GM12891 (cell line): ENCODE results near the gene PDLIM1.
A peak's percentile ranks its signal among the peaks of the same experiment; 100 is the strongest.
"Not testable (repeated sequence)": the region's sequence is repeated elsewhere in the genome, so short reads cannot be mapped to it uniquely, and the experiment has no call there.

Experiments used
- DNase-seq: peaks from one replicate; pipeline ENCODE4 v3.0.0; 2011; ENCODE audit warnings: low spot score; ENCODE audit not compliant: insufficient read length
- FAIRE-seq: peaks from 2 replicates; lab custom pipeline; 2011; peaks lifted over from hg19 to GRCh38; lab: Jason Lieb, UNC
- PAX5 ChIP-seq: IDR thresholded peaks from 2 replicates; pipeline ENCODE4 v1.6.1; 2011; ENCODE audit warnings: low read length, moderate library complexity, mild to moderate bottlenecking; ENCODE audit not compliant: insufficient read depth, severe bottlenecking
- POLR2A ChIP-seq: IDR thresholded peaks from 2 replicates; pipeline ENCODE4 v1.6.1; 2011; ENCODE audit warnings: low read depth, low read length, control low read depth
- POLR2AphosphoS5 ChIP-seq: IDR thresholded peaks from 2 replicates; pipeline ENCODE4 v1.6.1; 2011; ENCODE audit warnings: low read depth, low read length, control low read depth
- POU2F2 ChIP-seq: IDR thresholded peaks from 2 replicates; pipeline ENCODE4 v1.6.1; 2011; ENCODE audit warnings: low read depth, mild to moderate bottlenecking, control low read depth, low read length, moderate library complexity
- SPI1 ChIP-seq: IDR thresholded peaks from 2 replicates; pipeline ENCODE4 v1.6.1; 2011; ENCODE audit warnings: low read depth, low read length, control low read depth
- TAF1 ChIP-seq: IDR thresholded peaks from 2 replicates; pipeline ENCODE4 v1.6.1; 2011; ENCODE audit warnings: low read depth, low read length, control low read depth

PDLIM1 gene

GRCh38 chr10:95220539-95220938, 70.3 kb downstream of the PDLIM1 start:
- DNase-seq (no peak), FAIRE-seq (no peak)
- TF ChIP-seq POU2F2, result no peak
- no peak for TF ChIP-seq SPI1
- TF ChIP-seq TAF1, result no peak
- TF ChIP-seq POLR2AphosphoS5, result no peak
- TF ChIP-seq PAX5, result no peak
- no peak for TF ChIP-seq POLR2A

DNA sequence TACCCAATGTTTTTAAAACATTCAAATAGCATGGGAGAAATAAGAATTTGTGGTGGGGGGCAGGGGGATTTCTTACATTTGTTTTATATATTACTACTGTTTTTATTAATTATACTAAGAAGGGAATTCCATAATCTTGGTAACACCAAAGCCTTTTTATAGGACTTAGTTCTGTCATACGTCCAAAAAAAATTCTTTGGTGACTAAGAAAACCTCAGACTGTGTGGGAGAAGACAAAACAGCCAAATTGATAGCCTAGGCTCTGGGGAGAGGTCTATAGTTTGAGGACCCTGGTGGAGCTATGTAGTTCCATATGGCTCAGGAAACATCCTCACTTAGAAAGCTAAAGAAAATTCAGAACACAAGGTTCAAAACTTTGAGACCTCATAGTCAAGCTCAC, 73.3 kb downstream of the PDLIM1 start:
- TF ChIP-seq TAF1 (no peak), POU2F2 (no peak), POLR2A (no peak), POLR2AphosphoS5 (no peak), SPI1 (no peak), PAX5 (no peak)
- FAIRE-seq, result no peak
- no peak for DNase-seq

GRCh38 chr10:95214793-95215192, 76.0 kb downstream of the PDLIM1 start:
- FAIRE-seq (peak; percentile 91), DNase-seq (no peak)
- TF ChIP-seq POU2F2, result no peak
- 0 out of 2 replicates have a peak, but pooled peaks have one; percentile 27 for TF ChIP-seq POLR2A
- peak; percentile 36; the same call in 1 of the 2 replicates for TF ChIP-seq SPI1

- TF ChIP-seq TAF1 (no peak), POU2F2 (no peak), SPI1 (no peak), POLR2A (no peak), PAX5 (no peak), POLR2AphosphoS5 (no peak)
- DNase-seq (no peak), FAIRE-seq (no peak)
Observed at GRCh38 chr10:95214369-95214768, 76.4 kb downstream of the PDLIM1 start.

GRCh38 chr10:95211606-95212279, 79.1 kb downstream of the PDLIM1 start:
- TF ChIP-seq TAF1 (no peak), POU2F2 (no peak), POLR2AphosphoS5 (no peak), PAX5 (no peak), SPI1 (no peak), POLR2A (no peak)
- no peak for DNase-seq
- FAIRE-seq, result no peak

DNA sequence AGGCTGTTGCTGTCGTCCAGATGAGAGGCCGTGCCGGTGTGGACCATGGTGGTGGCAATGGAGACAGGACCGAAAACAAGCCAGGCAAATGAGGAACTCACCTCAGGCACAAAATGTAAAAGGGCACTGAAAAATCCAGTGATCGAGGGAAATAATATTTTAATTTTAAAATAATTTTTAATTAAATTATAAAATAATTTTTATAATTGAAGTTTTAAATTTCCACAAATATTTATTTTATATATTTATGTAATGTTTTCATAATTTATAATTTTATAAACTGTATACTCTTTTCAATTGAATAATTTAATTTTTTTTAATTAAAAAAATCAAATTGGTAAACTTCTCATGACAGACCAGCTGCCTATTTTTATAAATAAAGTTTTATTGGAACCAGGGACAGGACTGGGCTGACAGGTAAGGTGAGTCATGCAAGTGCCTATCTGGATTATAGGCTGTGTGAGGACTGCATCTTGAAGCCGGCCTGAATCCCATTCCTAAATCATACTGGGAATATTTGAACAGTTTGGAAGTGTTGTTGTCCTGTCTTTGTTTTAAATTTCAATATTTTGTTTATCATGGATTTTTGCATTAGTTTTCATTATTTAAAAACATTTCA, 81.2 kb downstream of the PDLIM1 start:
- no peak for TF ChIP-seq POU2F2
- TF ChIP-seq TAF1, result no peak
- FAIRE-seq, result no peak
- no peak for DNase-seq

DNA sequence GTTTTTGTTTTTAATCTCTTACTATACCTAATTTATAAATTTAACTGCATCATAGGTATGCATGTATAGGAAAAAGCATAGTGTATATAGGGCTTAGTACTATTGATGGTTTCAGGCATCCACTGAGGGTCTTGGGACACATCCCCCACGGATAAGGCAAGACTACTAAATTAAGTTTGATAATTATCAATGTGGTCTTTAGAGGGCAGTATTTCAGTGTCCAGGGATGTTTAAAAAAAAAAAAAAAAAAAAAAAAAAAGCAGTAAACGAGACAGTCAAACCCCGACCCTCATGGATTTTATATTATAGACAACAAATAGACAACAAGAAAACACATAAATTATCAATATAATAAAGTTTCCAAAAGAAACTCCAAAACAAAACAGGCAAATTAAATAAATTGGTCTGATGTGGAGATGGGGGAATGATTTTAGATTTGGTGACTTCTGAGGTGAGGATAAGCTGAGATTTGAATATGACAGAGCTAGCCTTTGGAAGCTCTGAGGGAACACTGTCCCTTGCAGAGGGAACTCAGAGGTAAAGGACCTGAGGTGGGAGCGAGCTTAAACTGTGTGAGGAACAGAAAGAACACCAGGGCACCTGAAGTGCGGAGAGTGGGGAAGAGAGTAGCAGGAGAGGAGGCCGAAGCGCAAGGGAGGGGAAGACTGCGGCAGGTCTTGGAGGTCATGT, 82.0 kb downstream of the PDLIM1 start:
- TF ChIP-seq PAX5 (no peak), SPI1 (no peak), POU2F2 (no peak)
- no peak for FAIRE-seq
- no peak for DNase-seq

DNA sequence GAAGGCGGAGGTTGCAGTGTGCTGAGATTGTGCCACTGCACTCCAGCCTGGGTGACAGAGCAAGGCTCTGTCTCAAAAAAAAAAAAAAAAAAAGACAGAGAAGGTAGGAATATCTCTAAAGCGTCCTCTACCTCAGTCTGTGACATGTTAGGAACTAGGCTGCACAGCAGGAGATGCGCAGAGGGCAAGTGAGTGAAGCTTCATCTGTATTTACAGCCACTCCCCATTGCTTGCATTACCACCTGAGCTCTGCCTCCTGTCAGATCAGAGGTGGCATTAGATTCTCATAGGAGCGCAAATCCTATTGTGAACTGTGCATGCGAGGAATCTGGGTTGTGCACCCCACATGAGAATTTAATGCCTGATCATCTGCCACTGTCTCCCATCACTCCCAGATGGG, 87.9 kb downstream of the PDLIM1 start:
- not testable (repeated sequence) for DNase-seq

GRCh38 chr10:95201736-95202135, 89.1 kb downstream of the PDLIM1 start:
- no peak for TF ChIP-seq POU2F2
- no peak for TF ChIP-seq PAX5
- no peak for TF ChIP-seq SPI1
- no peak for TF ChIP-seq TAF1
- no peak for TF ChIP-seq POLR2AphosphoS5
- FAIRE-seq (no peak), DNase-seq (no peak)

More for the DNA sequence above, 87.9 kb downstream of the PDLIM1 start:
- FAIRE-seq, result not testable (repeated sequence)

DNA sequence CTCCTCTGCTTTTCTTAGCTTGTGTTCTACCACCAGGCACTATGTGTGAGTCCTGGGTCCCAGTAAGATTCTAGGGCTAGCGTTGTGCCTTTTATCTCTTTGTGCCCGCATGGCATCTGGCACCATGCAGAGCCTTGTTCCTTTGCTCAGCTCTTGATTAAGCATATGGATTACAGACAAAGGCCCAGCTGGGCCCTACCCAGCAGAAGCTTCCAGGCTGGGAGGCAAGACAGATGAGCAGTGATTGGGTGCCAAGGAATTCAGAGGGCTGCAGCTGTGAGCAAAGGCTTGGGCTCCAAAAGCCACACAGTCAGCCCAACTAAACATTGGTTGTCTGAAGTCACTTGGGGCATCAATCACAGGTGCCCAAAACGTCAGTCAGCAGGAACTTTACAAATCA, 94.8 kb downstream of the PDLIM1 start:
- no peak for TF ChIP-seq SPI1
- TF ChIP-seq POLR2A, result no peak
- no peak for TF ChIP-seq POLR2AphosphoS5
- no peak for TF ChIP-seq TAF1
- TF ChIP-seq POU2F2, result no peak
- no peak for TF ChIP-seq PAX5
- no peak for FAIRE-seq
- no peak for DNase-seq
